Testis (tissue), 5 donors: ENCODE measurements around the gene IL9R. TPM values are rescaled to one million over a fixed set of nuclear protein-coding genes. Genes with fewer than 3 reads are reported as not detected.

Source experiments
- DNase-seq: peaks from one replicate; pipeline ENCODE4 v3.0.0-alpha.2; 2019
- H3K27ac ChIP-seq, 2 donors: fragments of 200-600 bp; sonication (generic); one replicate each; pipeline ENCODE4 v1.5.1; 2019
- H3K27me3 ChIP-seq: fragments of 200-600 bp; sonication (generic); one replicate; pipeline ENCODE4 v1.5.1; 2019
- H3K36me3 ChIP-seq: fragments of 200-600 bp; sonication (generic); one replicate; pipeline ENCODE4 v1.5.1; 2017; ENCODE audit warnings: low read depth; ENCODE audit errors: missing control alignments
- H3K4me1 ChIP-seq: fragments of 200-600 bp; sonication (generic); one replicate; pipeline ENCODE4 v1.5.1; 2019
- H3K4me3 ChIP-seq, 2 donors: fragments of 200-600 bp; sonication (generic); one replicate each; pipeline ENCODE4 v1.5.1; 2017 to 2019
- H3K9me3 ChIP-seq: fragments of 200-600 bp; sonication (generic); one replicate; pipeline ENCODE4 v1.5.1; 2017
- POLR2A ChIP-seq: fragments of 450-650 bp; IDR thresholded peaks from one replicate; pipeline ENCODE4 v1.6.1; 2017; ENCODE audit warnings: antibody characterized with exemption, mild to moderate bottlenecking, moderate library complexity
- WGBS, 2 donors: methylation state at CpG; one replicate each; pipeline ENCODE4 v1.1.5; 2018; 5-methylcytosine and 5-hydroxymethylcytosine counted together
- intact Hi-C: fragments of 100-400 bp; cut with DNase I; formaldehyde crosslinking; loops from one replicate; pipeline ENCODE4 v1.15.1; 2023; ENCODE audit warnings: low total_unique reads
- long read RNA-seq, 2 donors: transcript quantifications; one replicate each; lab custom pipeline, GENCODE V29; 2026
- polyA plus RNA-seq: library from polyadenylated mRNA; stranded (reverse); fragments of 350-450 nt; fragmentation: Illumina TruSeq; extraction: RNeasy Lipid Tissue Mini Kit (QIAGEN cat#74804); gene quantifications from one replicate; pipeline ENCODE4 v1.2.3, GENCODE V29; 2014; ENCODE audit warnings: low read depth, low replicate concordance; ENCODE audit not compliant: insufficient read depth
- total RNA-seq, 2 donors: library from RNA; depleted of rRNA; stranded (reverse); fragments of >200 nt; gene quantifications; one replicate each; pipeline ENCODE4 v1.2.3, GENCODE V29; 2016
- TF ChIP-seq, protein P1 (sequence below), 3 experiments: fragments of 450-650 bp in 2 of 3; fragments of 200-600 bp in 1 of 3; sonication (generic) in 1 of 3; IDR thresholded peaks; one replicate each; pipeline ENCODE4 v1.5.1; 2016 to 2019; ENCODE audit warnings: antibody characterized with exemption in 3 of 3, mild to moderate bottlenecking in 2 of 3, moderate library complexity in 1 of 3

The IL9R gene, protein sequence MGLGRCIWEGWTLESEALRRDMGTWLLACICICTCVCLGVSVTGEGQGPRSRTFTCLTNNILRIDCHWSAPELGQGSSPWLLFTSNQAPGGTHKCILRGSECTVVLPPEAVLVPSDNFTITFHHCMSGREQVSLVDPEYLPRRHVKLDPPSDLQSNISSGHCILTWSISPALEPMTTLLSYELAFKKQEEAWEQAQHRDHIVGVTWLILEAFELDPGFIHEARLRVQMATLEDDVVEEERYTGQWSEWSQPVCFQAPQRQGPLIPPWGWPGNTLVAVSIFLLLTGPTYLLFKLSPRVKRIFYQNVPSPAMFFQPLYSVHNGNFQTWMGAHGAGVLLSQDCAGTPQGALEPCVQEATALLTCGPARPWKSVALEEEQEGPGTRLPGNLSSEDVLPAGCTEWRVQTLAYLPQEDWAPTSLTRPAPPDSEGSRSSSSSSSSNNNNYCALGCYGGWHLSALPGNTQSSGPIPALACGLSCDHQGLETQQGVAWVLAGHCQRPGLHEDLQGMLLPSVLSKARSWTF
- total RNA-seq = under 1 TPM; 0.24 to 0.31 TPM
- polyA plus RNA-seq = not detected
- long read RNA-seq, donor 1 = 0 reads
- long read RNA-seq, donor 2 = 0 reads

DNA sequence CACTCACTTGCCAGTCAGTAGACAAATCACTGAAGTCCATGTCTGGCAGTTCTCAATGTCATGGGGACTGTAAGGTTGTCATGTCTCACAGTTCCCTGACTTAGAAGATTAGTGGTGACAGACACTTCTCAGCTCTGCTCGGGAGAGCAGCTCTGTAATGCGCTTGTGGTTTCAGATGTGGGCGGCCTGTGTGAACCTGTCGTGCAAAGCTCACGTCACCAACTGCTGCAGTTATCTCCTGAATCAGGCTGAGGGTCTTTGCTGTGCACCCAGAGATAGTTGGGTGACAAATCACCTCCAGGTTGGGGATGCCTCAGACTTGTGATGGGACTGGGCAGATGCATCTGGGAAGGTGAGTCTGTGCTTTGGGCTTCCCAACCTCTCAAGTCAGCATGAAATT is at the start of gene IL9R:
Gene IL9R (plus strand): TSS at position 261 of the 400 bp plus-strand sequence. CDS start 64 bp downstream, at position 325.
- Histone ChIP-seq H3K27me3 (no peaks in the 10 kb centered on the region), H3K27ac (no peak within 1 kb of the TSS), H3K4me3 (no peak within 1 kb of the TSS), H3K4me1 (no peaks in the 10 kb centered on the region), H3K36me3 (no peaks in the 10 kb centered on the region), H3K9me3 (no peaks in the 10 kb centered on the region)
- WGBS, 2 donors = 67 to 71% methylated on average over 5 of the region's 5 CpGs
- no peak for DNase-seq
- intact Hi-C loops = no loop called here
- TF ChIP-seq, protein P1, sequence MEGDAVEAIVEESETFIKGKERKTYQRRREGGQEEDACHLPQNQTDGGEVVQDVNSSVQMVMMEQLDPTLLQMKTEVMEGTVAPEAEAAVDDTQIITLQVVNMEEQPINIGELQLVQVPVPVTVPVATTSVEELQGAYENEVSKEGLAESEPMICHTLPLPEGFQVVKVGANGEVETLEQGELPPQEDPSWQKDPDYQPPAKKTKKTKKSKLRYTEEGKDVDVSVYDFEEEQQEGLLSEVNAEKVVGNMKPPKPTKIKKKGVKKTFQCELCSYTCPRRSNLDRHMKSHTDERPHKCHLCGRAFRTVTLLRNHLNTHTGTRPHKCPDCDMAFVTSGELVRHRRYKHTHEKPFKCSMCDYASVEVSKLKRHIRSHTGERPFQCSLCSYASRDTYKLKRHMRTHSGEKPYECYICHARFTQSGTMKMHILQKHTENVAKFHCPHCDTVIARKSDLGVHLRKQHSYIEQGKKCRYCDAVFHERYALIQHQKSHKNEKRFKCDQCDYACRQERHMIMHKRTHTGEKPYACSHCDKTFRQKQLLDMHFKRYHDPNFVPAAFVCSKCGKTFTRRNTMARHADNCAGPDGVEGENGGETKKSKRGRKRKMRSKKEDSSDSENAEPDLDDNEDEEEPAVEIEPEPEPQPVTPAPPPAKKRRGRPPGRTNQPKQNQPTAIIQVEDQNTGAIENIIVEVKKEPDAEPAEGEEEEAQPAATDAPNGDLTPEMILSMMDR (IDR thresholded peaks at IDR 0.05) = no peak
- TF ChIP-seq POLR2A = no peak

DNA sequence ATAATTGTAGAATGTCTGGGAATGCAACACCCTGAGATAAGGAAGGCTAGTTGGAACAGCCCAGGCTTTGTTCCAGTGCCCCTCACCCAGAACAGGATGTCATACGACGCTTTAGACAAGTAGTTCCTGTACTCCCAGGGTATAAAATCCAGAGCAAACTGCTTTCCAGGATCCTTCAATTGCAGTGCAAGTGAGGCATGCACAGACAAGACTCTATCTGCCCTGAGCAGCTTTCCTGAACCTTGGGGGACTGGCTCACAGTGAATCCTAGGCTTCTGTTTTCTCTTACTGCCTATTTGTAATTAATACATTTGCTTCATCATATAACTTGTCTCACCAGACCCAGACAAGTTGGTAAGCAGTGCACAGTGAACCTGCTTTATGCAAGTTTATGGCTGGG is 48.4 kb upstream of the IL9R start:
- Histone ChIP-seq H3K9me3 (no peaks in the 10 kb centered on the region), H3K4me1 (no peaks in the 10 kb centered on the region), H3K27ac (no peak overlapping the region), H3K27me3 (no peaks in the 10 kb centered on the region), H3K36me3 (no peaks in the 10 kb centered on the region), H3K4me3 (no peak overlapping the region)
- no peak for DNase-seq
- WGBS, 2 donors = 19 to 29% methylated on average over 2 of the region's 2 CpGs
- intact Hi-C loops = no loop called here
- TF ChIP-seq POLR2A = no peak
- TF ChIP-seq, protein P1 (IDR thresholded peaks at IDR 0.05) = no peak

DNA sequence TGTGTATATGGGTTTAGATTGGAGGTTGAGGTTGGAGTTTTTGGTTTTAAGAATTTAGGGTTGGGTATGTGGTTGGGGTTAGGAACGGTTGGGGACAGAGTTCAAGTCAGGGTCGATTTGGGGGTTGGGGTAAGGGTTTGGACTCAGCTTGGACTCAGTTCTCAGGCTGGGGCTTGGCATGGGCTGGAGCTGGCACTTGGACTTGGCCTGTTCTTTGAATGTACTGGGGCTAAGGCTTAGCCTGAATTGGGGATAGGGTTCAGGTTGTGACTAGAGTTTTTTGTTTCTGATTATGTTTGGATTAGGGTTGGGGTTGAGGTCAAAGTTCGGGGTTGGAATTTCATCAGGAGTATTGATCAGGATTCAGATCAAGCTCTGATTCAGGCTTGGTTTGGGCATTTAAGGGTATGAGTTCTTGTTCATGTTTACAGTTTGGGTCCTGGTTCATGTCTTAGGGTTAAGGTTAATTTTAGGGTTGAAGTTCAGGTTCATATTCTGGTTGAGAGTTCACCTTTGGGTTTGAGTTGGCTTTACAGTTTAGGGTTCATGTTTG is 46.2 kb upstream of the IL9R start:
- Histone ChIP-seq H3K27ac (no peak overlapping the region), H3K4me1 (no peaks in the 10 kb centered on the region), H3K4me3 (no peak overlapping the region), H3K36me3 (no peaks in the 10 kb centered on the region), H3K9me3 (no peaks in the 10 kb centered on the region), H3K27me3 (no peaks in the 10 kb centered on the region)
- TF ChIP-seq, protein P1 (IDR thresholded peaks at IDR 0.05) = no peak
- no peak for TF ChIP-seq POLR2A
- WGBS, 2 donors = 65 to 76% methylated on average over 3 of the region's 3 CpGs
- no peak for DNase-seq
- intact Hi-C loops = no loop called here

DNA sequence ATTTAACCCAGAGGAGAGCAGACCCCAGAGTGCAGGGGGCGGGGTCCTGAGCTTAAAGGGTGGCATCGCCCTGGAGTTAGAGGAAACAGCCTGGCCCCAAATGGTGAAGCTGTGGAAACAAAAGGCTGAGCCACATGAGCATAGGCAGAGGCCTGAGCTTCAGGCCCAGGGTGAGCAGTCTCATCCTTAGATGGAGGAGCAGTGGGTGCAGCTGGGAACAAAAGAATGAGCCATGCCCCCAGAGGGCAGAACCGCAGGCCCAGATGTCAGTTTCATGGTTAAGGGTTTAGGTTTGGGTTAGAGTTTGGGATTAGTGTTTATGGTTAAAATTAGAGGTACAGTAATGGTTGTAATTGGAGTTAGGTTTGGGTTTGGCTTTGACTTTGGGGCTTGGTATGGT is 44.4 kb upstream of the IL9R start:
- intact Hi-C loops = no loop called here
- 59 to 66% methylated on average over 2 to 3 of the region's 3 CpGs for WGBS, 2 donors
- no peak for TF ChIP-seq POLR2A
- TF ChIP-seq, protein P1 (IDR thresholded peaks at IDR 0.05) = no peak
- DNase-seq = no peak
- H3K4me1 ChIP-seq = no peaks in the 10 kb centered on the region
- no peaks in the 10 kb centered on the region for H3K9me3 ChIP-seq
- no peaks in the 10 kb centered on the region for H3K36me3 ChIP-seq
- H3K27ac ChIP-seq = no peak overlapping the region
- no peaks in the 10 kb centered on the region for H3K27me3 ChIP-seq
- no peak overlapping the region for H3K4me3 ChIP-seq
